Prostate gland (tissue), 2 donors: ENCODE data around the gene GPRIN2. TPM values are rescaled to one million over a fixed set of nuclear protein-coding genes. Genes with fewer than 3 reads are reported as not detected.

Experiments used
- DNase-seq: peaks from one replicate; pipeline ENCODE4 v3.0.0-alpha.2; 2019; ENCODE audit warnings: low spot score
- H3K27ac ChIP-seq, 2 donors: fragments of 200-600 bp; sonication (generic); 2 replicates each; pipeline ENCODE4 v1.5.1; 2017 to 2019
- H3K27me3 ChIP-seq: fragments of 200-600 bp; sonication (generic); replicated peaks from 2 replicates; pipeline ENCODE4 v1.5.1; 2019; ENCODE audit not compliant: insufficient read depth
- H3K36me3 ChIP-seq, 2 donors: fragments of 200-600 bp; sonication (generic); 1 replicate in 1 of 2; 2 replicates in 1 of 2; pipeline versions ENCODE4 v1.5.1 to v1.8.1; 2017 to 2019
- H3K4me1 ChIP-seq: fragments of 200-600 bp; sonication (generic); replicated peaks from 2 replicates; pipeline ENCODE4 v1.5.1; 2019
- H3K4me3 ChIP-seq, 2 donors: fragments of 200-600 bp; sonication (generic); 2 replicates each; pipeline ENCODE4 v1.5.1; 2017 to 2019
- H3K9me3 ChIP-seq: fragments of 200-600 bp; sonication (generic); 2 replicates; pipeline ENCODE4 v1.5.1; 2017
- POLR2A ChIP-seq: fragments of 450-650 bp; IDR thresholded peaks from one replicate; pipeline ENCODE4 v1.6.1; 2016; ENCODE audit warnings: antibody characterized with exemption, mild to moderate bottlenecking
- POLR2AphosphoS5 ChIP-seq: sonication (generic); formaldehyde crosslinking; IDR thresholded peaks from one replicate; pipeline ENCODE4 v1.6.1; 2017; ENCODE audit warnings: antibody characterized with exemption
- WGBS: methylation state at CpG from one replicate; pipeline ENCODE4 v1.1.5; 2018; 5-methylcytosine and 5-hydroxymethylcytosine counted together
- intact Hi-C: fragments of 100-400 bp; cut with DNase I; formaldehyde crosslinking; loops from one replicate; pipeline ENCODE4 v1.14.2; 2022
- total RNA-seq, 2 donors: library from RNA; depleted of rRNA; stranded (reverse); fragments of >200 nt; gene quantifications; one replicate each; pipeline ENCODE4 v1.1.0, GENCODE V29; 2016
- TF ChIP-seq, protein P1 (sequence below), 4 experiments: fragments of 200-600 bp in 2 of 4; fragments of 450-650 bp in 2 of 4; sonication (generic) in 2 of 4; IDR thresholded peaks; 1 replicate in 3 of 4; 2 replicates in 1 of 4; pipeline ENCODE4 v1.5.1; 2016 to 2019; ENCODE audit warnings: antibody characterized with exemption in 4 of 4, mild to moderate bottlenecking in 2 of 4, moderate library complexity in 2 of 4

The GPRIN2 gene
- total RNA-seq, 2 donors from 2014 or later, result 4.3 to 16.9 TPM

- Histone ChIP-seq H3K36me3 (no peaks in the 10 kb centered on the region), H3K4me3 (no peak overlapping the region), H3K4me1 (no peaks in the 10 kb centered on the region), H3K9me3 (no peaks in the 10 kb centered on the region), H3K27me3 (no peaks in the 10 kb centered on the region), H3K27ac (no peak overlapping the region)
- TF ChIP-seq POLR2AphosphoS5 (no peak), POLR2A (no peak)
- TF ChIP-seq, protein P1, sequence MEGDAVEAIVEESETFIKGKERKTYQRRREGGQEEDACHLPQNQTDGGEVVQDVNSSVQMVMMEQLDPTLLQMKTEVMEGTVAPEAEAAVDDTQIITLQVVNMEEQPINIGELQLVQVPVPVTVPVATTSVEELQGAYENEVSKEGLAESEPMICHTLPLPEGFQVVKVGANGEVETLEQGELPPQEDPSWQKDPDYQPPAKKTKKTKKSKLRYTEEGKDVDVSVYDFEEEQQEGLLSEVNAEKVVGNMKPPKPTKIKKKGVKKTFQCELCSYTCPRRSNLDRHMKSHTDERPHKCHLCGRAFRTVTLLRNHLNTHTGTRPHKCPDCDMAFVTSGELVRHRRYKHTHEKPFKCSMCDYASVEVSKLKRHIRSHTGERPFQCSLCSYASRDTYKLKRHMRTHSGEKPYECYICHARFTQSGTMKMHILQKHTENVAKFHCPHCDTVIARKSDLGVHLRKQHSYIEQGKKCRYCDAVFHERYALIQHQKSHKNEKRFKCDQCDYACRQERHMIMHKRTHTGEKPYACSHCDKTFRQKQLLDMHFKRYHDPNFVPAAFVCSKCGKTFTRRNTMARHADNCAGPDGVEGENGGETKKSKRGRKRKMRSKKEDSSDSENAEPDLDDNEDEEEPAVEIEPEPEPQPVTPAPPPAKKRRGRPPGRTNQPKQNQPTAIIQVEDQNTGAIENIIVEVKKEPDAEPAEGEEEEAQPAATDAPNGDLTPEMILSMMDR (IDR thresholded peaks at IDR 0.05), result no peak
- no peak for DNase-seq
- intact Hi-C loops, result no loop called here
- 84% methylated on average over 14 of the region's 14 CpGs for WGBS
Measured at GRCh38 chr10:46543466-46544377, 12.7 kb downstream of the GPRIN2 start.

DNA sequence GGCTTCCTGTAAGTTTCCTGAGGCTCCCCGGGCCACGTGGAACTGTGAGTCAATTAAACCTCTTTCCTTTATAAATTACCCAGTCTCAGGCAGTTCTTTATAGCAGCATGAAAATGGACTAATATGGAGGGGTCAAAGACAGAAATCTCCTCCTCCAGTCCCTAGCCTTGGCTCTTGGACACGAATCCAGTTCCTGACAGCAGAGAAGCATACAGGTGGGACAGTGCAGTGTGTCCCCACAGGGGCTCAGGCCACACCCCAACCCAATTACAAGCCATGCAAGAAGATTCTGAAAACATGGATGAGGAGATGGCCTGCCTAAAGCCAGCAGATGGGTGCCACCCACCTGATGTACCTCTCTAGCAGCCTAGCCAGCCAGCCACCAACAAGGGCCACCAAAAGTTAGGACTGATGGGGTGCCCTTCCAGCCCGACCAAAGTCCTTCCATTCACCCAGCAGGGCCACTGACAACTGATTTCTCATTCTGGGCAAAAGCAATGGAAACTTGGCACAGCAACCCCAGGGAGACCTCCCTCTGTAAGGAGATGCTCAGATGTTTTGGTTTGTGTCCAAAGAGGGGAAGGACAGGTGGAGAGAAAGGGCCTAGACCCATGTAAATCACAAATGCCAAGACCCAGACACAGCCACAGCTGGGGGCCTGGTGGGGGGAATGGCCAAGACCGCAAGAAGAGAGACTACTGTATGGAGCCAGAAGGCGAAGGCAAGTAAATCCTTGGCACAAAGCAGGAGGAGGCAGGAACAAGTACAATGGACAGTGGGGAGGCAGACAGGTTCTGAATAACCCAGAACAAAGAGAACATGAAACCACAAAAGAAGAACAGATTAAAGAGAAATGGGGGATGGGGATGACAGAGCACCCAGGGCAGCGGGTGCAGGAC, 13.6 kb downstream of the GPRIN2 start:
- Histone ChIP-seq H3K36me3 (no peaks in the 10 kb centered on the region), H3K27ac (no peak overlapping the region), H3K4me1 (no peaks in the 10 kb centered on the region), H3K9me3 (no peaks in the 10 kb centered on the region), H3K4me3 (no peak overlapping the region), H3K27me3 (no peaks in the 10 kb centered on the region)
- 72% methylated on average over 7 of the region's 7 CpGs for whole genome bisulfite sequencing
- TF ChIP-seq POLR2A (no peak), POLR2AphosphoS5 (no peak)
- TF ChIP-seq, protein P1 (IDR thresholded peaks at IDR 0.05), result no peak
- no peak for DNase-seq
- intact Hi-C loops, result no loop called here

DNA sequence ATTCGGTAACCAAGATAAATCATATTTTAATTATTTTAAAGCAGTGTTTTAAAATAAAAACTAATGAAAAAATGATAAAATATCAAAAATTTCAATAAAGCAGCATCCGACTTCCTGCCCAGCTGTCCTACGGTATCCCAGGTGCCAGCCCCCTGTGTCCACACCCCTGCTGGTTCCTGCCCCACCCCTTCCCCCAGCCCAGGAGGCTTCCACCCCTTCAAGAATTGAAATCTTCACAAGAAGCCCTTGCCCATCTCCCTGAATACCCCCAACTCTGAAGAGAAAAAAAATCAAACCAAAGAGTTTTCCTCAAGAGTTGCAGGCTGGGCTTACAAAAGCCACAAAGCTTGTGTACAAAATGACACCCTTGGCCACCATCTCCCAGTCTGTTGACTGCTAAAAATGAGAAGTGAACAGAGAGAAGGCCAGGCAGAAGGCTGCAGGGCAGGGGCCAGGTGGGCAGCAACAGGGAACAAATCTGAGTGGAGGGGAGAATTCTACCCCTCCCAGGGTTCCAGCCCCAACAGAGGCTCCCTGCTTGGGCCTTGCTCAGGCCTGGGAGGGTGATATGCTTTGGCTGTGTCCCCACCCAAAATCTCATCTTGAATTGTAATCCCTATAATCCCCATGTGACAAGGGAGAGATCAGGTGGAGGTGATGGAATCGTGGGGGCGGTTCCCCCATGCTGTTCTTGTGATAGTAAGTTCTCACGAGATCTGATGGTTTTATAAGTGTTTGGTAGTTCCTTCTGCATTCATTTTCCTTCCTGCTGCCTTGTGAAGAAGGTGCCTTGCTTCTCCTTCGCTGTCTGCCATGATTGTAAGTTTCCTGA, 14.5 kb downstream of the GPRIN2 start:
- Histone ChIP-seq H3K27me3 (no peaks in the 10 kb centered on the region), H3K36me3 (no peaks in the 10 kb centered on the region), H3K4me3 (no peak overlapping the region), H3K27ac (no peak overlapping the region), H3K9me3 (no peaks in the 10 kb centered on the region), H3K4me1 (no peaks in the 10 kb centered on the region)
- DNase-seq, result no peak
- no peak for TF ChIP-seq POLR2AphosphoS5
- TF ChIP-seq, protein P1 (IDR thresholded peaks at IDR 0.05), result no peak
- TF ChIP-seq POLR2A, result no peak
- WGBS, result 80% methylated on average over 7 of the region's 7 CpGs
- intact Hi-C loops, result no loop called here

GRCh38 chr10:46541017-46541661, 15.3 kb downstream of the GPRIN2 start:
- intact Hi-C loops, result no loop called here
- WGBS, result 5% methylated on average over 41 of the region's 42 CpGs
- Histone ChIP-seq H3K27me3 (no peaks in the 10 kb centered on the region), H3K4me1 (no peaks in the 10 kb centered on the region), H3K4me3 (peak overlapping the region in 1 of 2 donors; percentile 9), H3K9me3 (no peaks in the 10 kb centered on the region), H3K27ac (no peak overlapping the region), H3K36me3 (no peaks in the 10 kb centered on the region)
- no peak for DNase-seq
- TF ChIP-seq POLR2AphosphoS5 (no peak), POLR2A (no peak)
- TF ChIP-seq, protein P1 (IDR thresholded peaks at IDR 0.05), result peak in 1 of 4 experiments; percentile 11
